BE2C (cell line): ENCODE measurements around the gene CACNA1D.

ENCODE experiments used
- DNase-seq: peaks from one replicate; pipeline ENCODE4 v3.0.0-alpha.2; 2020
- H3K27me3 ChIP-seq: fragments of 250-450 bp; sonication (Bioruptor Pico); 2 replicates; pipeline ENCODE4 v1.5.1; 2020; ENCODE audit warnings: mild to moderate bottlenecking
- H3K36me3 ChIP-seq: fragments of 250-450 bp; sonication (Bioruptor Pico); 2 replicates; pipeline ENCODE4 v1.5.1; 2020; ENCODE audit warnings: mild to moderate bottlenecking
- H3K4me1 ChIP-seq: fragments of 250-450 bp; sonication (Bioruptor Pico); 2 replicates; pipeline ENCODE4 v1.5.1; 2020
- H3K4me3 ChIP-seq: 2 replicates; pipeline ENCODE4 v1.5.1; 2011; ENCODE audit warnings: low read depth, low read length
- H3K9me3 ChIP-seq: fragments of 250-450 bp; sonication (Bioruptor Pico); 2 replicates; pipeline ENCODE4 v1.5.1; 2020
- CTCF ChIP-seq: IDR thresholded peaks from 2 replicates; pipeline ENCODE4 v1.5.1; 2012; ENCODE audit warnings: mild to moderate bottlenecking, low read depth, low read length

CACNA1D gene

GRCh38 chr3:53617893-53618523, 123.6 kb downstream of the CACNA1D start:
- H3K4me3 ChIP-seq = no peak overlapping the region
- DNase-seq = no peak
- no peaks in the 10 kb centered on the region for H3K9me3 ChIP-seq
- H3K27me3 ChIP-seq = no peaks in the 10 kb centered on the region; the same call in 1 of the 2 replicates
- no peaks in the 10 kb centered on the region for H3K36me3 ChIP-seq
- H3K4me1 ChIP-seq = no peaks in the 10 kb centered on the region
- TF ChIP-seq CTCF = no peak

GRCh38 chr3:53618524-53618906, 124.1 kb downstream of the CACNA1D start:
- DNase-seq = no peak
- Histone ChIP-seq H3K9me3 (no peaks in the 10 kb centered on the region), H3K4me3 (no peak overlapping the region), H3K36me3 (no peaks in the 10 kb centered on the region), H3K27me3 (no peaks in the 10 kb centered on the region; the same call in 1 of the 2 replicates), H3K4me1 (no peaks in the 10 kb centered on the region)
- no peak for TF ChIP-seq CTCF

- H3K4me3 ChIP-seq = no peak overlapping the region
Measured at GRCh38 chr3:53618936-53619335, 124.5 kb downstream of the CACNA1D start.

GRCh38 chr3:53624061-53624857, 129.8 kb downstream of the CACNA1D start:
- H3K9me3 ChIP-seq = no peaks in the 10 kb centered on the region
- no peak for TF ChIP-seq CTCF
- H3K27me3 ChIP-seq = no peaks in the 10 kb centered on the region
- H3K4me1 ChIP-seq = no peaks in the 10 kb centered on the region
- H3K36me3 ChIP-seq = no peaks in the 10 kb centered on the region
- H3K4me3 ChIP-seq = no peak overlapping the region
- DNase-seq = no peak

More at GRCh38 chr3:53618936-53619335, 124.5 kb downstream of the CACNA1D start:
- no peaks in the 10 kb centered on the region; the same call in 1 of the 2 replicates for H3K27me3 ChIP-seq
- no peaks in the 10 kb centered on the region for H3K4me1 ChIP-seq
- TF ChIP-seq CTCF = no peak
- no peaks in the 10 kb centered on the region for H3K9me3 ChIP-seq
- no peak for DNase-seq
- H3K36me3 ChIP-seq = no peaks in the 10 kb centered on the region

- Histone ChIP-seq H3K36me3 (no peaks in the 10 kb centered on the region), H3K4me1 (no peaks in the 10 kb centered on the region), H3K4me3 (no peak overlapping the region), H3K9me3 (no peaks in the 10 kb centered on the region), H3K27me3 (no peaks in the 10 kb centered on the region)
- no peak for DNase-seq
- no peak for TF ChIP-seq CTCF
Measured at GRCh38 chr3:53626876-53627275, 132.5 kb downstream of the CACNA1D start.
